GM19328 (cell line): ENCODE data around the gene BEGAIN.

Source experiments
- ATAC-seq: cut with Tn5 transposase; IDR thresholded peaks from one replicate; pipeline ENCODE4 v1.9.1; 2021; ENCODE audit warnings: mild to moderate bottlenecking, moderate library complexity; ENCODE audit not compliant: unreplicated experiment

The BEGAIN gene

GRCh38 chr14:100601914-100602313 is 14.7 kb upstream of the BEGAIN start:
- ATAC-seq: no peak

GRCh38 chr14:100601064-100601463 is 13.8 kb upstream of the BEGAIN start:
- no peak for ATAC-seq

GRCh38 chr14:100599981-100600380 is 12.8 kb upstream of the BEGAIN start:
- ATAC-seq: no peak

GRCh38 chr14:100594625-100594951 is 7.4 kb upstream of the BEGAIN start:
- no peak for ATAC-seq

- no peak for ATAC-seq
Measured at GRCh38 chr14:100593751-100594624, 6.8 kb upstream of the BEGAIN start.

- ATAC-seq: no peak
Measured at GRCh38 chr14:100592972-100593371, 5.8 kb upstream of the BEGAIN start.

- no peak for ATAC-seq
Measured at GRCh38 chr14:100592461-100592891, 5.3 kb upstream of the BEGAIN start.

GRCh38 chr14:100591453-100592371 is 4.5 kb upstream of the BEGAIN start:
- ATAC-seq: no peak

GRCh38 chr14:100590726-100591452 is 3.7 kb upstream of the BEGAIN start:
- no peak for ATAC-seq

- ATAC-seq: no peak
Measured at GRCh38 chr14:100589760-100590469, 2.7 kb upstream of the BEGAIN start.

GRCh38 chr14:100589071-100589759 is 2.0 kb upstream of the BEGAIN start:
- ATAC-seq: no peak

GRCh38 chr14:100588671-100589070 is 1.5 kb upstream of the BEGAIN start:
- ATAC-seq: no peak

GRCh38 chr14:100587763-100588411 is 670 bp upstream of the BEGAIN start:
- ATAC-seq: no peak

- no peak for ATAC-seq
Measured at GRCh38 chr14:100586403-100587085, 673 bp downstream of the BEGAIN start.

GRCh38 chr14:100586153-100586402 is 1.1 kb downstream of the BEGAIN start:
- no peak for ATAC-seq

- ATAC-seq: no peak
Measured at GRCh38 chr14:100585448-100586152, 1.6 kb downstream of the BEGAIN start.

GRCh38 chr14:100584056-100585031 is 2.9 kb downstream of the BEGAIN start:
- ATAC-seq: no peak
